Peyer's patch (tissue), 4 donors: ENCODE data around the gene TEAD1. TPM values are rescaled to one million over a fixed set of nuclear protein-coding genes. Genes with fewer than 3 reads are reported as not detected.
A peak's percentile ranks its signal among the peaks of the same experiment; 100 is the strongest.

ENCODE experiments used
- DNase-seq, 3 donors: peaks; one replicate each; pipeline ENCODE4 v3.0.0-alpha.2; 2017 to 2019
- H3K27ac ChIP-seq, 4 donors: fragments of 200-600 bp; sonication (generic); one replicate each; pipeline ENCODE4 v1.5.1; 2016 to 2019
- H3K27me3 ChIP-seq, 2 donors: fragments of 200-600 bp; sonication (generic); one replicate each; pipeline ENCODE4 v1.5.1; 2019
- H3K36me3 ChIP-seq, 3 donors: fragments of 200-600 bp; sonication (generic); one replicate each; pipeline ENCODE4 v1.5.1; 2016 to 2019
- H3K4me1 ChIP-seq, 4 donors: fragments of 200-600 bp; sonication (generic); one replicate each; pipeline ENCODE4 v1.5.1; 2016 to 2019
- H3K4me3 ChIP-seq, 4 donors: fragments of 200-600 bp; sonication (generic); 1 replicate in 3 of 4; 2 replicates in 1 of 4; pipeline ENCODE4 v1.5.1; 2016 to 2019; ENCODE audit warnings: mild to moderate bottlenecking in 1 of 4
- H3K9me3 ChIP-seq, 4 donors: fragments of 200-600 bp; sonication (generic); one replicate each; pipeline ENCODE4 v1.5.1; 2016 to 2019; ENCODE audit warnings: mild to moderate bottlenecking in 1 of 4
- POLR2A ChIP-seq, 2 donors: fragments of 450-650 bp; IDR thresholded peaks; one replicate each; pipeline ENCODE4 v1.5.1; 2017; ENCODE audit warnings: antibody characterized with exemption in 2 of 2, mild to moderate bottlenecking in 2 of 2, moderate library complexity in 2 of 2
- total RNA-seq, 4 donors: library from RNA; depleted of rRNA; stranded (reverse); fragments of >200 nt; gene quantifications; one replicate each; pipeline ENCODE4 v1.1.0, GENCODE V29; 2016
- TF ChIP-seq, protein P1 (sequence below), 6 experiments: fragments of 450-650 bp in 4 of 6; fragments of 200-600 bp in 2 of 6; sonication (generic) in 1 of 6; IDR thresholded peaks; one replicate each; pipeline ENCODE4 v1.5.1; 2017 to 2019; ENCODE audit warnings: antibody characterized with exemption in 6 of 6, mild to moderate bottlenecking in 3 of 6, moderate library complexity in 1 of 6

TEAD1 gene
- total RNA-seq, 4 donors from 2014 or later, result 34.5 to 125 (median 65.1) TPM

DNA sequence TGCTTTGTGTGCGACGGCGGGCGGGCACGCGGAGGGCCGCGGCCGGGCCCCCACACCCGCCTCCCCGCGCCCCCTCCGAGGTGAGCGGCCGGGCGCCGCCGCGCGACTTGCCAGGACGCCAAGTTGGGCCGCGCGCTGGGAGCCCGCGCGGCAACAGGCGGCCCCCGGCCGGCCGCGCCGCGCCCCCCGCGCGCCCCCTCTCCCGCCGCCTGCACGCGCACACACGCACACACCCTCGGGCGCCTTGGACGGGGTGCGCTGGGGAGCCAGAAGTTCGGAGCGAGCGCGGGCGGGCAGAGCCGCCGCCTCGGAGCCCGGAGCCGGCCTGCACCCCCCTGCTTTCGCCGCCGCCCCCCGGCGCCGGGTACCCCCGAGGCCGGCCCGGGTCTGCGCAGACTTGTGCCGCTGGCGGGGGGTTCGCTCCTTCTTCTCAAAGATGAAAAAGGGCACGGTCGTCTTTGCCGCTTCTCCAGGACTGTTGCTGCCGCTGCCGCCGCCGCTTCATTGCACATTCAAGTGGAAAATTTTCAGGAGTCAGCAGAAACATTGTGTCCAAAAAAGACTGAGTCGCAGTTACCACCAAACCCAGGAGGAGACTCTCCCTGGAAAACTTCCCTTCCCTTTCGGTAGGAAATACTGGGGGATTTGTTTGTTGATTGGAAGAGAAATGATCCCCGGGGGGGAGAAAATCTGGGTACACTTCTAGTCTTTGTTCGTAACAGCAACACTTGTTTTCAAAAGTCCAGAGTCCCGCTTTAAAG, 895 bp downstream of the TEAD1 start:
- Histone ChIP-seq H3K9me3 (no peaks in the 10 kb centered on the region), H3K27ac (peak overlapping the region; percentile 78 to 100 (median 93)), H3K4me1 (peaks cover 0 to 5% (median 0%) of the 10 kb centered on the region in 4 donors), H3K36me3 (no peaks in the 10 kb centered on the region), H3K4me3 (peak overlapping the region; percentile 48 to 93 (median 69)), H3K27me3 (no peaks in the 10 kb centered on the region)
- TF ChIP-seq, protein P1, sequence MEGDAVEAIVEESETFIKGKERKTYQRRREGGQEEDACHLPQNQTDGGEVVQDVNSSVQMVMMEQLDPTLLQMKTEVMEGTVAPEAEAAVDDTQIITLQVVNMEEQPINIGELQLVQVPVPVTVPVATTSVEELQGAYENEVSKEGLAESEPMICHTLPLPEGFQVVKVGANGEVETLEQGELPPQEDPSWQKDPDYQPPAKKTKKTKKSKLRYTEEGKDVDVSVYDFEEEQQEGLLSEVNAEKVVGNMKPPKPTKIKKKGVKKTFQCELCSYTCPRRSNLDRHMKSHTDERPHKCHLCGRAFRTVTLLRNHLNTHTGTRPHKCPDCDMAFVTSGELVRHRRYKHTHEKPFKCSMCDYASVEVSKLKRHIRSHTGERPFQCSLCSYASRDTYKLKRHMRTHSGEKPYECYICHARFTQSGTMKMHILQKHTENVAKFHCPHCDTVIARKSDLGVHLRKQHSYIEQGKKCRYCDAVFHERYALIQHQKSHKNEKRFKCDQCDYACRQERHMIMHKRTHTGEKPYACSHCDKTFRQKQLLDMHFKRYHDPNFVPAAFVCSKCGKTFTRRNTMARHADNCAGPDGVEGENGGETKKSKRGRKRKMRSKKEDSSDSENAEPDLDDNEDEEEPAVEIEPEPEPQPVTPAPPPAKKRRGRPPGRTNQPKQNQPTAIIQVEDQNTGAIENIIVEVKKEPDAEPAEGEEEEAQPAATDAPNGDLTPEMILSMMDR (IDR thresholded peaks at IDR 0.05), result no peak
- TF ChIP-seq POLR2A (IDR thresholded peaks at IDR 0.05), result no peak
- DNase-seq, result peak in 2 of 3 donors; percentile 47 to 60

DNA sequence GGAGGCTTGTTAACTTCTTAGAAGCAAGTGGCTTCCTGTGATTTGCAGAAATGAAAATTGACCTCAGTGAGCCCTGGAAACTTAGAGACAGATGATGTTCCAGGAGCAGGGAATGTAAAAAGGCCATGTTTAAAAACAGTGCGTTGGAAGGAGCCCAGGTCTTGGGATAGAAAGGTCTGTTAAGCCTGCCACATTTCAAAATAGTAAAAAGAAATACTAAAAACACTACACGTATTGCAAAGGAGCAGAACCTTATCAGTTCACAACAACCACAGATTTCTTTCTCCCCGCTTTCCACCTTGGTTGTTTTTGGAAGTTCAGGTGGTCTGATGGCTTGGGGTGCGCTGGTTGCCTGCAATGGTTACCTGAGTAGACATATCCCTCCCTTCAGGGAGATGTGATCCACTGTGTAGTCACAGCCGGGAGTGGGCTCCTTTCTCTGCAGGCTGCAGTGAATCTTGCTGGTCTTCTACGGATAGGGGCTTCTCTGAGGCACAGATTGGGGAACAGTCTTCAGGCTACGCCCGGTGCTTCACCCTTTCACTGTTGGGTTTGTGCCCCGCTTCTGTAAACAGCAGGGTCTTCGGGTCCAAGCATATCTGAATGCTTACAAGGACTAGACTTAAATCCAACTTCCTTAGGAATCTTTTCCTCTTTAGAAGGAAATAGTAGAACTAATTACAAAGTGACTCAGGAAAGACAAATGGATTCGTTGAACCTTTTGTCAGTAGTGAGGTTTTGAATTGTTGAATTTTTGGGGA, 1.9 kb downstream of the TEAD1 start:
- Histone ChIP-seq H3K4me1 (peaks cover 0 to 5% (median 0%) of the 10 kb centered on the region in 4 donors), H3K9me3 (no peaks in the 10 kb centered on the region), H3K27ac (peak overlapping the region; percentile 14 to 99 (median 73)), H3K4me3 (peak overlapping the region in 3 of 4 donors; percentile 48 to 93 (median 89)), H3K27me3 (no peaks in the 10 kb centered on the region), H3K36me3 (no peaks in the 10 kb centered on the region)
- peak in 1 of 3 donors; percentile 55 for DNase-seq
- TF ChIP-seq, protein P1 (IDR thresholded peaks at IDR 0.05), result no peak
- no peak for TF ChIP-seq POLR2A (IDR thresholded peaks at IDR 0.05)

DNA sequence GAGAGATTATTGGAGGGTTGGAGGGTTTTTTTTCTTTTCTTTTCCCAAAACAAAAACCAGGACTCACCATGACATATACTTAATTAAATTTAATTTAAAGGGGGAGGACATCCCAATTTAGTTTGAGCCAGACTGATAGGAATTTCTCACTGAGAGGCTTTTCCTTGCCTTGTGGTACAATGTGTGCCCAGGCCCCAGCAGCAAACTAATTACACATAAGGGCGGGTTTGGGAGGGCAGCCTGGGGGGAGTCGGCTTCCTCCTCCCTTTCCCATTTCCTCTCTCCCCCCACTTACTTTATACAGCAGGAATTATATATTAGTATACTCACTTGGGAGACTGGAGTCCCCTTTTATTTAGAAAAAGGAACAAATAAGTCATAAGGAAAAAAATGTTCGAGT, 2.9 kb downstream of the TEAD1 start:
- no peak for DNase-seq
- Histone ChIP-seq H3K36me3 (no peaks in the 10 kb centered on the region), H3K4me1 (peaks cover 0 to 6% (median 0%) of the 10 kb centered on the region in 4 donors), H3K27me3 (no peaks in the 10 kb centered on the region), H3K27ac (peak overlapping the region in 3 of 4 donors; percentile 12 to 99 (median 39)), H3K4me3 (peak overlapping the region in 1 of 4 donors; percentile 89), H3K9me3 (no peaks in the 10 kb centered on the region)
- TF ChIP-seq, protein P1 (IDR thresholded peaks at IDR 0.05), result no peak
- no peak for TF ChIP-seq POLR2A (IDR thresholded peaks at IDR 0.05)

DNA sequence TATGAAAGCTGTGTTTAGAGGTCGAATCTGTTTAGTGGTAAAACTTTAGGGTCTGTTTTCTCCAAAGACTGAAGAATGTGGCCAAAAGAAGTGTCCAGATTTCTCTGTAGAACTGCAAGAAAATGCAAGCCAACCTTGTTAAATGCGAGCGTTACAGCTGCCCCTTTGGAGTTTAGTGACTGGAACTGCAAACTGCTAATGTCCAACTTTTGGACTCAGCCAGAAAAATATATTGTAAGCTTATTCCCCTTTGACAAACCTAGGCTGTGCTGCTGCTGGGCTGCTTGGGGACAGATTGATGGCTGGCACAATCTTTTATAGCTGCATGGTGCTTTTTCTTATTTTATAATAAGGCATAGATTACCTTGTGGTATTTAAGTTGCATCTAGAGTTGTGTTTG, 3.9 kb downstream of the TEAD1 start:
- no peaks in the 10 kb centered on the region for H3K9me3 ChIP-seq
- H3K4me3 ChIP-seq, result no peak overlapping the region
- no peaks in the 10 kb centered on the region for H3K36me3 ChIP-seq
- H3K27me3 ChIP-seq, result no peaks in the 10 kb centered on the region
- H3K4me1 ChIP-seq, result peaks cover 0 to 13% (median 0%) of the 10 kb centered on the region in 4 donors
- H3K27ac ChIP-seq, result peak overlapping the region in 2 of 4 donors; percentile 39 to 99
- no peak for DNase-seq
- TF ChIP-seq, protein P1 (IDR thresholded peaks at IDR 0.05), result no peak
- TF ChIP-seq POLR2A (IDR thresholded peaks at IDR 0.05), result no peak

DNA sequence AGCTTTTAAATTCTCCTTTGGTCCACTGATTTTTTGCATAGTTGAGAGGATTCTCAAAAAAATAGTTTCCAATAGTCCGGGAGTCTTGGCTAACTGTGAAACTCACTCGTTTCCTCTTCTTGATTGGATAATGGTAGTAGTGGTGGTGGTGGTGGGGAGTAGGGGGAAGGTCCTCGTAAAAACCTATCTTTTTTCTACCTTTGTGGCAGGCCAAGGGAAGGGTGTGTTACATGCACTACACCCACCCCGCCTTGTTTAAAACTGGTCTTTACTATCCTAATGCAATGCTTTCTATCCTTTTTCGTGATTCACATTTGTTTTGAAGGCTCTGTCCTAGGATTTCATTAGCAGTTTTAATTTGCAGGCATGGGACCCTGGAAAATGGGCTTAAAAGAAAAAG, 4.8 kb downstream of the TEAD1 start:
- H3K36me3 ChIP-seq, result no peaks in the 10 kb centered on the region
- H3K4me3 ChIP-seq, result no peak overlapping the region
- no peaks in the 10 kb centered on the region for H3K27me3 ChIP-seq
- H3K27ac ChIP-seq, result peak overlapping the region in 1 of 4 donors; percentile 57
- H3K4me1 ChIP-seq, result peaks cover 0 to 21% (median 0%) of the 10 kb centered on the region in 4 donors
- TF ChIP-seq, protein P1 (IDR thresholded peaks at IDR 0.05), result no peak
- no peak for TF ChIP-seq POLR2A (IDR thresholded peaks at IDR 0.05)
- H3K9me3 ChIP-seq, result no peaks in the 10 kb centered on the region
- DNase-seq, result no peak
